GM18511 (cell line): ENCODE data around the gene CHRD.
"Not testable (repeated sequence)": the region's sequence is repeated elsewhere in the genome, so short reads cannot be mapped to it uniquely, and the experiment has no call there.

Source experiments
- ATAC-seq: cut with Tn5 transposase; IDR thresholded peaks from one replicate; pipeline ENCODE4 v1.9.1; 2021; ENCODE audit warnings: mild to moderate bottlenecking, moderate library complexity; ENCODE audit not compliant: unreplicated experiment

CHRD gene

DNA sequence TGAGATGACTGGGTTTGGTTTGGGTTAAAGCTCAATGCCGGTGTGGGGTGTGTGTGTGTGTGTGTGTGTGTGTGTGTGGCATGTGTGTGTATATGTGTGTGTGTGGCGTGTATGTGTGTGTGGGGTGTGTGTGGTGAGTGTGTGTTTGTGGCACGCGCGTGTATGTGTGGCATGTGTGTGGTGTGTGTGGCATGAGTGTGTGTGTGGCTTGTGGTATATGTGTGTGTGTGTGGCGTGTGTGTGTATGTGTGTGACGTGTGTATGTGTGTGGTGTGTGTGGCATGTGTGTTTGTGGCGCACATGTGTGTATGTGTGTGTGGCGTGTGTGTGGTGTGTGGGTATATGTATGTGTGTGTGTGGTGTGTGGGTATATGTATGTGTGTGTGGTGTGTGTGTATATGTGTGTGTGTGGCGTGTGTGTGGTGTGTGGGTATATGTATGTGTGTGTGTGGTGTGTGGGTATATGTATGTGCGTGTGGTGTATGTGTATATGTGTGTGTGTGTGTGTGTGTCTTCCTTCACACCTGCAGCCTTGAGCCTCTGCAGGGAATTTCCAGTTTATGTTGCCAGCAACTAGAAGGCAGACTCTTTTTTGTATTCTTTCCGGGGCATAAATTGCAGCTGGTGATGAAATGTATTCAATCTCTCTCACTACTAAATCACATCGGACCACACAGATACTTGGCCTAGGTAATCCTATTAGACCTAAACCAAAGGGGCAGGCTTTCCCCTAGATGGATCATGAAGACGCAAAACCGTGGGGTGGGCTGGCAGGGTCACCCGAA lies 34.8 kb downstream of the CHRD start:
- ATAC-seq: no peak

DNA sequence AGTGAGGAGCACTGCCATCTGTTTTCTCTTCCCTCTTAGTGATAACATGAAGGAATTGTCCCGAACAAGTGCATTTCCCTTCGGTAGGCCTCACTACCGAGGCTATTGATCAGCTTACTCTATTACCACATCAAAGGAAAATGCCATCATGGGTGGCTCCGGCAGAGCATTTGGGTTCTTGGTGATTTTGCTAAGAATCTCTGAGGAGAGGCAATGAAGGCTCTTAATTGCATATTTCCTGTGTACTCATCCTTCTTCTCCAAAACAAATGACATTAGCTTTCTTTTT lies 35.3 kb downstream of the CHRD start:
- no peak for ATAC-seq

DNA sequence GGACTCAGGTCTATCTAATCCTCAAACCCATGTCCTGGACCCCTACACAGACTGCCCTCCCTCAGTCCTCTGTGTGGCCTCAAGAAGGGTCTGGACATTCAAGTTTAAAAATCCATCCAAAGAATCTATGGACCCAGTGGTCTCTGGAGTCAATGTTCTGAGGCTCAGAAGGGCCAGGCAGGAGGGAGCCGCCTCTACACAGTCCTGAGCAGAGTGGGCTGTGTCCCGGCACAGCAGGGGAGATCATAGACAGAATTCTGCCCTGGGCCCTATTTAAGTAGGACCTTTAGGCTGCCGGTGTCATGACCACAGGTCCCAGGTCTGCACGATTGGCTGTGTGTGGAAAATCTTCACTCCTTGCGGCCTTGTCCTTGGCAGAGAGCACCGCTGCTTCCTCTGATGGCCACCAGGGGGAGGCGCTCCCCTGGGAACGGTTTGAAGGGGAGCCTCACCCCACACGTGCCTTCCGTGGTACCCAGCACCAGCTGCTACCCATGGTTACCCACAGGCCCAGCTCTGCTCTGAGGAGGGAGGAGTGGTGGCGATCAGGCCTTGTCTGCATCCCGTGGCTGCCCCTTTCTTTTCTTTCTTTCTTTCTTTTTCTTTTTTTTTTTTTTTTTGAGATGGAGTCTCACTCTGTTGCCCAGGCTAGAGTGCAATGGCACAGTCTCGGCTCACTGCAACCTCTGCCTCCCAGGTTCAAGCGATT lies 37.9 kb downstream of the CHRD start:
- ATAC-seq: peak; percentile 73

DNA sequence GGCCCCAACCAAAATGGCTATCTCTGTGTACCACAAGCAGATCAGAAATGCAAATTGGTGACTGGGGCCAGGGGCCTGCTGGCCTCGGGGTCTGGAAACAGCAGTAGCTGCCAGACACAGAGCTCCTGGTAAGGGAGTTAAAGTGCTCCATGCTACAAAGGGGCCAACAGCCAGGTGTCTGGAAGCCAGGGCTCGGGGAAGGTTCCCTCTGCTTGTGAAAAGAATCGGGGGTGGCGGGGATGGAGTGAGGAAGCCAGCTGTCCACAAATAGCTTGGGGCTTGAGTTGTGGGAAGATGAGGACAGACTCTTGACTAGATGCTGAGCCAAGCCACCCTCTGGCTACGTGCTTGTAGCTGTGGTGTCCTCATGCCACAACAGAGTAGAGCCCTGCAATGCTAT lies 39.3 kb downstream of the CHRD start:
- ATAC-seq: no peak

DNA sequence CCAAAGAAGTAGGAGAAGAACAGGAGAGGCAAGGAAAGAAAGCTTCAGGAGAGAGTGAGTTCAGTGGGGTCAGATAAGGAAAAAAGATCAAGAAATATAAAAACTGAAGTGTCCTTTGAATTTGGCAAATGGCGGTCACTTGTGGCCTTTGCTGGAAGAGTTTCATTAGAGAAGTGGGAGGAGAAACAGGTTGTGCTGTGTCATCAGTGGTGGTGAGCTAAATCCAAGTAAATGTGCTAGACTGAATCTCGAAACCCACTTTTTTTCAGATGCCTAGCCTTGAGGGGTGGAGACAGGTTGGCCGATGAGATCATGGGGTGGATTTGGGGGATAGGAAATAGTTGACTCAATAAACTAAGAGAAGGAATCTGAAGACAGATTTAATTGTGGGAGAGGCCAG lies 43.7 kb downstream of the CHRD start:
- ATAC-seq: no peak

DNA sequence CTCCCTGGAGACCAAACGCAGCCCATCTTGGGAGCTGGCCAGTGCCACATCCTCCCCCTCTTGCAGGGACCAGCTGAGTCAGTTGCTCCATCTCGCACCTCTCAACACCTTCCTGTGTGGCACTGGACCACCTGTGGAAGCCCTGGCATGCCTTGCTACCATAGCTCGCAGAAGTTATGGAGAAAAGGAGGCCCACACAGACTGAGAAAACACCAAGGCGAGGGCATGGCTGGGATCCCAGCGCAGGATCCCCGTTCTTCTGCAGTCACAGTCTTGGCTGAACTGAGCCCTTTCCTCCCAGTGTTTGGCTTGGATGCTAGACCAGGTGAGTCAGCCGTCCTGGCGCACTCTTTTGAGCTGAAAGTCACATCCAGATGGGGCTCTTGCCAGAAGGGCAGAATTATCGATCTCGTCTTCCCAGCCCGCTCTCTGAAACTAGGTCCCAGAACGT lies 46.9 kb downstream of the CHRD start:
- no peak for ATAC-seq

DNA sequence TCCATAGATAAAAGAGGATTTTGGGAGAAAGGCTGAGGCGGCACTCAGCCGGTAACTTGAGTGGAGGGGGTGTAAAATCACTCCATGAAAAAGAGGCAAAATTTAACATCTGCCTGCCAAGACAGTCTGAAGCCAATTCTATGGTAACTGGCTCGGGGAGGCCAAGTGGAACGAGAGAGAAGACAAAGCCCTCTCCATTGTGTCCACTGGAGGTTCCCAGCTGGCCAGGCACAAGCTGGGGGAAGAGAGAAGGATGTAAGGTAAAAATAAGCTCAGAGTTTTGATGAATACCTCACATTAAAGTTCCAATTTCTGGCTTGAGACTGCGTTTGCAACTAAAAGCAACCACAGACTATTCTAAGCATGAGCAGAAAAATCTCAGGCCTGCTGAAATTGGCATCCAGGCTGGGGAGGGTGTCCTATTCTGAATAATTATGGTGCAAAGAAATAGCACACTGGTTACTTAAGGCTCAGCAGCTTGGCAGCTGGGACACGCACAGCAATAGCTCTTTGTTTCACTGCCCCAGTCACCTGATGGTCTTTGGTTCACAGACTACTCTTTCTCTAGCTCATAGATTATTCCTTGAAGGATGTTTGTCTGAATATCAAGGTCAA lies 48.8 kb downstream of the CHRD start:
- no peak for ATAC-seq

DNA sequence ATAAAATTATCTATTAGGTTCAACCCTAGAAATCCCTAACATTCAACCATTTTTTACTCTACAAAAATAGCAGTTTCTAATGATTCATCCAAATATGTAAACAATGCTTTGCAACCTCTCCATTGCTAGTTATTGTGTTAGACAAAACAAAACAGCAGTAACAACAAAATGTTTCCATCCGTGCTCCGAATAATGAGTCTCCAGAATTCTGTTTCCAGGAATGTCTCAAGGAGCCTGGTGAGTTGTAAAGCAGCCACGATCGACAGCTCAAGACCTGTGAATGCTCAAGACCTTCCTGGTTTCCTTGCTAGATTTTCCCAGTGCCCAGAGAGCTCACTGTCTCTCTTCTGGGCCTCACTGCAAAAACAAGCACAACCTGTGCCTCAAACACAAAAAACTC lies 49.9 kb downstream of the CHRD start:
- ATAC-seq: no peak

DNA sequence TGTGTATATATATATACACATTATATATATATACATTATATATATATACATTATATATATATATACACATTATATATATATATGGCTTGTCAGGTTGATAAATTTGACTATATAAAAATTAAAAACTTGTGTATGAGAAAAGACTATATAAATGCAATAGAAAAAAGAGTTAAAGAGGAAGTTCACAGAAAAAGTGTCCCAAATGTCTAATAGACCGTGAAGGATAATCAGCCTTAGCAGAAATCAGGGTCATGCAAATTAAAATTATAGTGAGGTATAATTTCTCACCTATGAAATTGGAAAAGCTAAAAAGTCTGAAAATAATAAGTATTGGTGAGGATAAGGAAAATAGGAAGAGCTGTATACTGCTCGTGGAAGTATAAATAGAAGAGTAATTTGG lies 51.1 kb downstream of the CHRD start:
- no peak for ATAC-seq

DNA sequence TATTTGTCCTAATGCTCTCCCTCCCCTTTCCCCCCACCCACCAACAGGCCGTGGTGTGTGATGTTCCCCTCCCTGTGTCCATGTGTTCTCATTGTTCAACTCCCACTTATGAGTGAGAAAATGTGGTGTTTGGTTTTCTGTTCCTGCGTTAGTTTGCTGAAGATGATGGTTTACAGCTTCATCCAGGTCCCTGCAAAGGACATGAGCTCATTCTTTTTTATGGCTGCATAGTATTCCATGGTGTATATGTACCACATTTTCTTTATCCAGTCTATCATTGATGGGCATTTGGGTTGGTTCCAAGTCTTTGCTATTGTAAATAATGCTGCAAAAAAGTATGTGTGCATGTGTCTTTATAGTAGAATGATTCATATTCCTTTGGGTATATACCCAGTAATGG lies 53.3 kb downstream of the CHRD start:
- ATAC-seq: not testable (repeated sequence)

DNA sequence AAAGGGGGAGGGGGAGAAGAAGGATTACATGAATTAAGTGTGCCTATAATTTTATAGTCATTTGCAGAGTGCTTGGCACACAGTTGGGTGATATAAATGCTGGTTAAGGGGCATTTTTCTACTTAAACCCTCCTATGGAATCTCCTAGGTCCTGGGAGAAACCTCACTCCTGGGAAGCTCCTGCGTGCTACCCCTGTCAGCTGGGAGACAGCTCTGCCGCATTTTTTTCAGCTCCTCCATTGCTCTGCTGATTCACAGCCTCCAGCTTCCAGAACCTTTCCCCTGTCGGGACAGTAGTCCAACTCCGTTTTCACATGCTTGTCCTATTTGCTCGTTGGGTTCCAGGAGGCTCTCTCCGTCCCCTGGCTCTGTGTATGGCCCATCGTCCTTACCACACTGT lies 59.2 kb downstream of the CHRD start:
- no peak for ATAC-seq
